SIG-M5 treated with dmso at 0.1 percent for 504 hours (cell line): ENCODE results near the gene PLSCR3.

Experiments
- DNase-seq: peaks from one replicate; lab custom pipeline; 2025; ENCODE audit not compliant: unreplicated experiment; lab: John Stamatoyannopoulos, UW

The PLSCR3 gene

GRCh38 chr17:7394452-7395191, at the start of gene PLSCR3:
TSS of gene PLSCR3 (minus strand) at chr17:7394525. CDS start at chr17:7394110, 415 bp downstream.
- DNase-seq: peak; percentile 73

- DNase-seq: no peak
Observed at GRCh38 chr17:7443499-7444485, 49.5 kb upstream of the PLSCR3 start.

GRCh38 chr17:7442142-7442541, 47.8 kb upstream of the PLSCR3 start:
- no peak for DNase-seq

- no peak for DNase-seq
Observed at GRCh38 chr17:7441266-7441665, 46.9 kb upstream of the PLSCR3 start.

- no peak for DNase-seq
Observed at GRCh38 chr17:7440834-7441195, 46.5 kb upstream of the PLSCR3 start.

- peak; percentile 36 for DNase-seq
Observed at GRCh38 chr17:7440113-7440833, 45.9 kb upstream of the PLSCR3 start.

- DNase-seq: no peak
Observed at GRCh38 chr17:7439462-7440112, 45.3 kb upstream of the PLSCR3 start, which contains the start of gene FGF11. TSS of gene FGF11 (plus strand) at chr17:7439512. CDS start at chr17:7439621, 109 bp downstream.

- no peak for DNase-seq
Observed at GRCh38 chr17:7438656-7439460, 44.5 kb upstream of the PLSCR3 start.

- DNase-seq: peak; percentile 61
Observed at GRCh38 chr17:7437950-7438614, 43.8 kb upstream of the PLSCR3 start.

- DNase-seq: no peak
Observed at GRCh38 chr17:7437369-7437863, 43.1 kb upstream of the PLSCR3 start.

GRCh38 chr17:7436556-7437368, 42.4 kb upstream of the PLSCR3 start:
- DNase-seq: peak; percentile 65

- DNase-seq: peak; percentile 73
Observed at GRCh38 chr17:7435676-7436555, 41.6 kb upstream of the PLSCR3 start.

GRCh38 chr17:7432296-7432695, 38.0 kb upstream of the PLSCR3 start:
- no peak for DNase-seq

- DNase-seq: no peak
Observed at GRCh38 chr17:7431231-7431630, 36.9 kb upstream of the PLSCR3 start.

- no peak for DNase-seq
Observed at GRCh38 chr17:7429722-7430121, 35.4 kb upstream of the PLSCR3 start.

GRCh38 chr17:7428557-7428956, 34.2 kb upstream of the PLSCR3 start, which contains the start of gene SPEM3:
TSS of gene SPEM3 (plus strand) at chr17:7428857. CDS start at chr17:7428903, 46 bp downstream.
- DNase-seq: no peak

GRCh38 chr17:7427549-7427948, 33.2 kb upstream of the PLSCR3 start:
- no peak for DNase-seq
